HCT116 (cell line): ENCODE data around the gene PLEKHG1. TPM values are rescaled to one million over a fixed set of nuclear protein-coding genes. Genes with fewer than 3 reads are reported as not detected.

Source experiments
- ATAC-seq: fragments of 200-7000 bp; cut with Tn5 transposase; 2 replicates; pipeline ENCODE4 v1.9.1; 2020; ENCODE audit warnings: mild to moderate bottlenecking, moderate library complexity
- BruUV-seq: library from RNA; stranded (reverse); fragments of 400-500 nt; replicated peaks from 2 replicates; lab custom pipeline; 2021; lab: Mats Ljungman, UMichigan
- CTCF ChIA-PET: fragments of 300-600 bp; sonication (Branson Sonifier 250); formaldehyde crosslinking; loops from one replicate; lab custom pipeline; 2021; ENCODE audit warnings: antibody characterized with exemption; lab: Charles Lee
- POLR2A ChIA-PET: fragments of 300-600, 350-600 bp; sonication (Branson Sonifier 250); formaldehyde crosslinking; loops from one replicate; lab custom pipeline; 2021; ENCODE audit warnings: antibody characterized with exemption; lab: Charles Lee
- RAD21 ChIA-PET, 2 experiments: fragments of 300-600 bp; sonication (Branson Sonifier 250); formaldehyde crosslinking; loops; one replicate each; lab custom pipeline; 2023; ENCODE audit warnings: low total read pairs in 2 of 2; ENCODE audit not compliant: uncharacterized antibody in 2 of 2, unreplicated experiment in 2 of 2, low non-redundant PET in 1 of 2; lab: Charles Lee
- DNase-seq: peaks from one replicate; pipeline ENCODE4 v3.0.0-alpha.2; 2010; ENCODE audit warnings: low read depth, low spot score
- H2AFZ ChIP-seq: fragments of 200-600 bp; shearing (Covaris generic), sonication (generic); 2 replicates; pipeline ENCODE4 v1.6.1; 2017; ENCODE audit warnings: low read depth, mixed run types, mixed read lengths, antibody characterized with exemption, low read length; ENCODE audit not compliant: poor library complexity, severe bottlenecking
- H3K27ac ChIP-seq: 2 replicates; pipeline ENCODE4 v1.5.1; 2012; ENCODE audit warnings: low read depth, low read length
- H3K27me3 ChIP-seq: fragments of 200-600 bp; sonication (generic); 2 replicates; pipeline ENCODE4 v1.6.1; 2016; ENCODE audit warnings: mixed run types, low read length, mixed read lengths; ENCODE audit not compliant: insufficient read depth
- H3K36me3 ChIP-seq, 2 experiments: fragments of 200-500 bp in 1 of 2; fragments of 200-600 bp in 1 of 2; sonication (Bioruptor generic) in 1 of 2; sonication (generic) in 1 of 2; 2 replicates each; pipeline versions ENCODE4 v1.5.1 to v1.6.1; 2014 to 2016; ENCODE audit warnings: low read length in 2 of 2, inconsistent platforms in 1 of 2, mixed read lengths in 1 of 2, mixed run types in 1 of 2; ENCODE audit not compliant: insufficient read depth in 2 of 2, control insufficient read depth in 1 of 2
- H3K4me1 ChIP-seq, 2 experiments: fragments of 200-600 bp in 1 of 2; sonication (generic) in 1 of 2; 2 replicates each; pipeline versions ENCODE4 v1.5.1 to v1.6.1; 2012 to 2017; ENCODE audit warnings: low read length in 2 of 2, inconsistent platforms in 1 of 2, mild to moderate bottlenecking in 1 of 2, mixed read lengths in 1 of 2, mixed run types in 1 of 2, moderate library complexity in 1 of 2; ENCODE audit not compliant: insufficient read depth in 2 of 2, control insufficient read depth in 1 of 2
- H3K4me2 ChIP-seq: fragments of 200-600 bp; sonication (generic); 2 replicates; pipeline ENCODE4 v1.6.1; 2017; ENCODE audit warnings: mixed run types, low read length, mixed read lengths
- H3K4me3 ChIP-seq, 2 experiments: fragments of 200-600 bp in 1 of 2; sonication (generic) in 1 of 2; replicated peaks in 1 of 2; 2 replicates each; pipeline ENCODE4 v1.5.1; 2011 to 2016; ENCODE audit warnings: low read length in 2 of 2, control low read depth in 1 of 2, low read depth in 1 of 2, mild to moderate bottlenecking in 1 of 2, mixed read lengths in 1 of 2, mixed run types in 1 of 2
- H3K79me2 ChIP-seq: fragments of 200-600 bp; sonication (generic); 2 replicates; pipeline ENCODE4 v1.6.1; 2017; ENCODE audit warnings: mild to moderate bottlenecking, mixed run types, low read length, moderate library complexity, mixed read lengths; ENCODE audit not compliant: insufficient read depth
- H3K9ac ChIP-seq: fragments of 200-600 bp; sonication (generic); 2 replicates; pipeline ENCODE4 v1.6.1; 2016; ENCODE audit warnings: low read length, mixed read lengths
- H3K9me2 ChIP-seq: fragments of 200-600 bp; sonication (generic), shearing (Covaris generic); 2 replicates; pipeline ENCODE4 v1.6.1; 2017; ENCODE audit warnings: mixed run types, mild to moderate bottlenecking, moderate library complexity; ENCODE audit not compliant: insufficient read depth
- H3K9me3 ChIP-seq, 2 experiments: fragments of 200-500 bp in 1 of 2; fragments of 200-600 bp in 1 of 2; sonication (Bioruptor generic) in 1 of 2; sonication (generic) in 1 of 2; 2 replicates each; pipeline ENCODE4 v1.6.1; 2014 to 2017; ENCODE audit warnings: low read length in 2 of 2, mixed read lengths in 2 of 2, inconsistent platforms in 1 of 2, low read depth in 1 of 2, mild to moderate bottlenecking in 1 of 2, mixed run types in 1 of 2, moderate library complexity in 1 of 2; ENCODE audit not compliant: control insufficient read depth in 1 of 2, insufficient read depth in 1 of 2
- H4K20me1 ChIP-seq: fragments of 200-600 bp; sonication (generic), shearing (Covaris generic); 2 replicates; pipeline ENCODE4 v1.6.1; 2017; ENCODE audit warnings: mixed run types, mild to moderate bottlenecking, moderate library complexity; ENCODE audit not compliant: insufficient read depth
- CBX3 ChIP-seq: IDR thresholded peaks from 2 replicates; pipeline ENCODE4 v1.6.1; 2012; ENCODE audit warnings: low read depth
- CTCF ChIP-seq, 3 experiments: fragments of 200-600 bp in 1 of 3; sonication (generic) in 1 of 3; IDR thresholded peaks in 2 of 3; conservative IDR thresholded peaks in 1 of 3; 2 replicates each; pipeline ENCODE4 v1.5.1; 2012 to 2017; ENCODE audit warnings: low read depth in 2 of 3, low read length in 2 of 3, antibody characterized with exemption in 1 of 3, borderline replicate concordance in 1 of 3, control low read depth in 1 of 3, mild to moderate bottlenecking in 1 of 3, mixed read lengths in 1 of 3, mixed run types in 1 of 3, moderate library complexity in 1 of 3; ENCODE audit not compliant: insufficient read depth in 1 of 3
- EGR1 ChIP-seq: IDR thresholded peaks from 2 replicates; pipeline ENCODE4 v1.6.1; 2012; ENCODE audit warnings: low read depth
- FOSL1 ChIP-seq: IDR thresholded peaks from 2 replicates; pipeline ENCODE4 v1.6.1; 2012; ENCODE audit warnings: low read depth
- JUND ChIP-seq: IDR thresholded peaks from 2 replicates; pipeline ENCODE4 v1.6.1; 2012
- POLR2AphosphoS5 ChIP-seq: IDR thresholded peaks from 2 replicates; pipeline ENCODE4 v1.6.1; 2011; ENCODE audit warnings: mild to moderate bottlenecking, low read depth, low read length, moderate library complexity
- RAD21 ChIP-seq: IDR thresholded peaks from 2 replicates; pipeline ENCODE4 v1.6.1; 2012; ENCODE audit warnings: low read depth, mild to moderate bottlenecking
- SP1 ChIP-seq: IDR thresholded peaks from 2 replicates; pipeline ENCODE4 v1.6.1; 2012; ENCODE audit warnings: low read depth
- SRF ChIP-seq: IDR thresholded peaks from 2 replicates; pipeline ENCODE4 v1.6.1; 2012; ENCODE audit warnings: low read depth
- TCF7L2 ChIP-seq: IDR thresholded peaks from 2 replicates; pipeline ENCODE4 v1.7.0; 2011; ENCODE audit warnings: borderline replicate concordance, inconsistent platforms; ENCODE audit not compliant: insufficient read depth, insufficient read length; ENCODE audit errors: extremely low read depth
- YY1 ChIP-seq: IDR thresholded peaks from 2 replicates; pipeline ENCODE4 v1.6.1; 2011; ENCODE audit warnings: low read length, low read depth, moderate library complexity, mild to moderate bottlenecking; ENCODE audit not compliant: insufficient replicate concordance; ENCODE audit errors: extremely low read depth
- ZBTB33 ChIP-seq: IDR thresholded peaks from 2 replicates; pipeline ENCODE4 v1.6.1; 2011; ENCODE audit warnings: mild to moderate bottlenecking, low read length, moderate library complexity; ENCODE audit not compliant: insufficient replicate concordance; ENCODE audit errors: extremely low read depth
- ZNF274 ChIP-seq: fragments of 200-500 bp; sonication (Bioruptor generic); IDR thresholded peaks from 2 replicates; pipeline ENCODE4 v1.6.1; 2014; ENCODE audit warnings: mild to moderate bottlenecking, low read depth, low read length, inconsistent platforms
- intact Hi-C: fragments of 100-400 bp; cut with micrococcal nuclease; formaldehyde crosslinking; loops from 2 replicates; pipeline ENCODE4 v1.10.0; 2022
- total RNA-seq: library from RNA; stranded (reverse); gene quantifications from one replicate; pipeline ENCODE4 v1.2.1, GENCODE V29; 2021; ENCODE audit not compliant: unreplicated experiment
- TF ChIP-seq, protein P1 (sequence below): IDR thresholded peaks from 2 replicates; pipeline ENCODE4 v1.6.1; 2012

Gene PLEKHG1
- total RNA-seq, 1 experiment from 2014 or later: 10.4 TPM

DNA sequence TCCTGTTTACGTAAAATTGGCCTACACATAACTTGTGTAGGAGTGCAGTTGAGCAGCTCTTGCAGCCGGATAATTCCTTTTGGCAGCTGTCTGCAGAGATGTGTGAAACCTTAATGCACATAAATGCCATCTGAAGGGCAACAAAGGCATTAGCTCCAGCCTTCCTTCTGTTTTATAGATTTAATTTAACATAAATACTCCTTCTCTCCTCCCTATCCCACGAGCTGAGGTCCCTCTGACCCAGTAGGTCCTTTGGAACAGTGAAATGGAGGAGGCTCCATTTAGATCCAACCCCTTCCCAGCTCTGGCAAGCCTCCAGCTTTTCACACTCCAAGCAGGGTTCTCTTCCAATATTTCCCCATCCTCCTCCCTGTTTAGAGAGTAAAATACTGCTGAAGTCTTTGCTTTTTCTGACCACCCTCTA is 6.5 kb downstream of the PLEKHG1 start:
- RAD21 ChIA-PET: no interaction called here
- POLR2A ChIA-PET: no interaction called here
- no peak for ATAC-seq

GRCh38 chr6:150606647-150607328 is 7.1 kb downstream of the PLEKHG1 start:
- Histone ChIP-seq H3K27me3 (no peaks in the 10 kb centered on the region), H3K79me2 (no peaks in the 10 kb centered on the region), H3K9me3 (no peaks in the 10 kb centered on the region), H3K9ac (no peak overlapping the region), H3K36me3 (no peaks in the 10 kb centered on the region), H3K27ac (no peak overlapping the region), H3K4me3 (no peak overlapping the region), H4K20me1 (no peaks in the 10 kb centered on the region), H3K4me1 (no peaks in the 10 kb centered on the region), H3K4me2 (no peak overlapping the region), H2AFZ (no peak overlapping the region), H3K9me2 (no peaks in the 10 kb centered on the region)
- ChIA-PET RAD21 (no interaction called here), CTCF (no interaction called here), POLR2A (no interaction called here)
- ATAC-seq (no peak), DNase-seq (no peak)
- BruUV-seq: no TSS peak
- TF ChIP-seq SRF (no peak), ZBTB33 (no peak), EGR1 (no peak), CTCF (IDR thresholded peaks at IDR 0.05 in 2 of 3, conservative IDR thresholded peaks at IDR 0.05 in 1 of 3; ENCODE audit: borderline replicate concordance in 1 of 3, insufficient read depth in 1 of 3, low read depth in 2 of 3, low read length in 2 of 3) (no peak), RAD21 (no peak), YY1 (no peak), JUND (no peak), CBX3 (no peak), FOSL1 (no peak), ZNF274 (no peak)
- TF ChIP-seq, protein P1, sequence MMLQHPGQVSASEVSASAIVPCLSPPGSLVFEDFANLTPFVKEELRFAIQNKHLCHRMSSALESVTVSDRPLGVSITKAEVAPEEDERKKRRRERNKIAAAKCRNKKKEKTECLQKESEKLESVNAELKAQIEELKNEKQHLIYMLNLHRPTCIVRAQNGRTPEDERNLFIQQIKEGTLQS: no peak
- intact Hi-C loops: no loop called here

More for the DNA sequence above, 6.5 kb downstream of the PLEKHG1 start:
- Histone ChIP-seq H3K9ac (no peak overlapping the region), H3K4me2 (no peak overlapping the region), H3K79me2 (no peaks in the 10 kb centered on the region), H3K4me1 (peaks cover under 1 to 3% of the 10 kb centered on the region in 2 experiments; a peak in 2 of 4 replicates), H4K20me1 (no peaks in the 10 kb centered on the region), H3K4me3 (no peak overlapping the region), H2AFZ (no peak overlapping the region), H3K9me2 (no peaks in the 10 kb centered on the region), H3K36me3 (no peaks in the 10 kb centered on the region), H3K27ac (no peak overlapping the region), H3K9me3 (no peaks in the 10 kb centered on the region), H3K27me3 (no peaks in the 10 kb centered on the region)
- CTCF ChIA-PET: no interaction called here
- DNase-seq: no peak
- TF ChIP-seq, protein P1: no peak
- TF ChIP-seq SP1: no peak
- TF ChIP-seq TCF7L2: no peak
- no peak for TF ChIP-seq POLR2AphosphoS5
- intact Hi-C loops: no loop called here
- BruUV-seq: no TSS peak
